Measurements from ENCODE around the gene KRTAP22-2.

KRTAP22-2 gene

DNA sequence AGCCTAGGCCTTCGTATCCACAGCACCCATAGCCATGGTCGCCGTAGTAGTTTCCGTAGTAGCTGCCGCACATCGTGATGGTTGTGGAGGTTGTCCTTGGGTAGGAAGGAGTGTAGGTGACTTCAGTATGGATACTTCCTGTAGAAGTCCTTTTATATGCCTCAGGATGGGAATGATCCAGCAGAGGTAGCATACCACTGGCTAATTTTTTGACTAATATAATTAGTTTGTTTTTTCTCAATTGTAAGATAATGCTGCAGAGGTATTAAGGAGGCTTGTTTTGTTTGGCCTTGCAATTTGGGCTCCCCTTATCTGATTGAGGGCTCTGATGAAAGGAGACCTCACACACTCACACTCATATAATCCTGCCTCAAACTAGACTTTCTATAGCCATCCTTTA is 8.6 kb upstream of the KRTAP22-2 start, which contains the start of gene KRTAP6-2:
TSS of gene KRTAP6-2 (minus strand) at position 101 of the 400 bp plus-strand sequence. CDS start at position 73, 28 bp downstream.
- Mint-ChIP-seq H3K27me3 (ENCODE audit: low read depth) (no peaks in the 10 kb centered on the region), H3K4me1 (ENCODE audit: low read depth) (no peaks in the 10 kb centered on the region), H3K27ac (no peak within 1 kb of the TSS), H3K4me3 (no peak within 1 kb of the TSS), H3K36me3 (ENCODE audit: low read depth) (no peaks in the 10 kb centered on the region), H3K9me3 (peaks cover 5% of the 10 kb centered on the region)

DNA sequence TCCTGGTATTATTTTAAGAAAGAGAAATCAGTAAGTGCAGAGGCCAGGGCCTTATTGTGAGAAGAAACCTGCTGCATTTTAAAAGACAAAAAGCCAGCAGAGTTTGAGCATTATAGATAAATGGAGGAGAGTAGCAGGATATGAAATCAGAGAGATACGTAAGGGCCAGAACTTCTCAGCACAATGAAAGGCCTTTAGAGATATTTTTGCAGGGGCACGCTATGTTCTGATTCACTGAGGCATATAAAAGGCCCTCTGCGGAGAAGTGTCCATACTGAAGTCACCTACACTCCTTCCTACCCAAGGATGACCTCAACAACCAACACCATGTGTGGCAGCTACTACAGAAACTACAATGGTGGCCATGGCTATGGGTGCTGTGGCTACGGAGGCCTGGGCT is 1.9 kb upstream of the KRTAP22-2 start, which contains the start of gene KRTAP6-3:
TSS of gene KRTAP6-3 (plus strand) at position 301 of the 400 bp plus-strand sequence. CDS start at position 307, 6 bp downstream.
- Mint-ChIP-seq H3K4me3 (no peak within 1 kb of the TSS), H3K9me3 (no peaks in the 10 kb centered on the region), H3K36me3 (ENCODE audit: low read depth) (no peaks in the 10 kb centered on the region), H3K27ac (no peak within 1 kb of the TSS), H3K4me1 (ENCODE audit: low read depth) (no peaks in the 10 kb centered on the region), H3K27me3 (ENCODE audit: low read depth) (no peaks in the 10 kb centered on the region)

DNA sequence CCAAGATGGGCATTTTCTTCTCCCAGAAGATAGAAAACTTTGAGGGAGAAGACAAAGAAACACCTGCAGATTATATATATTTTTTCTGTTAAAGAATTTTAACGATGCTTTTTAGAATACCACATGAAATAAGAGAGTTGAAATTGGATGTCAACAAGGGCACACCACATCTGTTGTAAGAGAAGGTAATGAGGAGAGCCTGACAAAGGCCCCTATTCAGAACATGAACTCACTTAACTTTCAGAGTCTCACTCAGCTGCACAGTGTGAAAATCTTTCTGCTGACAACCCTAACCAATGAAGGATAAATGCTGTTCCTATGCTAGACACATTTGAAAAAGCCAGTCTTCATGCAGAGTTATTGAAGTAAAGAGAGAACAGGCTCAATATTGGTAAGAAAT is 7.3 kb downstream of the KRTAP22-2 start:
- Mint-ChIP-seq H3K27ac (no peak overlapping the region), H3K4me1 (ENCODE audit: low read depth) (no peaks in the 10 kb centered on the region), H3K36me3 (ENCODE audit: low read depth) (no peaks in the 10 kb centered on the region), H3K4me3 (no peak overlapping the region), H3K9me3 (no peaks in the 10 kb centered on the region), H3K27me3 (ENCODE audit: low read depth) (no peaks in the 10 kb centered on the region)

DNA sequence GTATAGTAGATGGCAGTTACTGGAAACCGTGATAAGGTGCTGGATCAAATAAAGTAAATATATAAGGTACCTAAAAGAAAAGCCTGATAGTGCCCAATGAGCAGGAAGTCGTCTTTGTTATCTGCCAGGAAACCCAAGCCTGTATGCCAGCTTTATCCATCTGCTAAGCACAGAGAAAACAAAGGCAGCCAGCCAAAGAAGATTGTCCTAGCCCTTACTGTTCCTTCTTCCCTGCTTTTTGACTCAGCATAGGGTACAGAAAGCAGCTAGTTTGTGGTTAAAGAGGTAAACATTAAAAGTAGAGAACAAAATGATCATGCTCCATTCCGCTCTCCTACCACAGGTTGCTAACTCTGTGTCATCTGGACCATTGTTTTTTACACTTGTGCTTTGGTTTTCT is 10.1 kb downstream of the KRTAP22-2 start:
- H3K36me3 Mint-ChIP-seq (ENCODE audit: low read depth), result no peaks in the 10 kb centered on the region
- no peak overlapping the region for H3K27ac Mint-ChIP-seq
- no peaks in the 10 kb centered on the region for H3K9me3 Mint-ChIP-seq
- no peak overlapping the region for H3K4me3 Mint-ChIP-seq
- no peaks in the 10 kb centered on the region for H3K4me1 Mint-ChIP-seq (ENCODE audit: low read depth)
- no peaks in the 10 kb centered on the region for H3K27me3 Mint-ChIP-seq (ENCODE audit: low read depth)

DNA sequence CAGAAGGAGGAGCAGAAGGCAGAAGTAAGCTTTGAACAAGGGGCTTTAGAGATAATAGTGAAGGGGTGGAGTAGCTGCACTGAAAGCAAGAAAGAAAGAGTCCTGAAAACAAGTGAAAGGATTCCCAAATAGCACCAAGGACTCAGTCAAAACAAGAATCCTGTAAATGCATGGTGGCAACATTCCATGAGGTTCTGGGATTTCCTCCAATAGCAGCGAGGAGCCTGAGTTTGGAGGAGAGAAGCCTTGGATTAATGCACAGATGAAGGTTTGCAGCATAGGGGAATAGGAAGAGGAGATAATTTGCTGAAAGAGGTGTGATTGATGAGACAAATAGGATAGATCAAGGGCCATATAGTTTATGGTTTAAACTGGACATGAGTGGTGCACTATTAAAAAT is 10.9 kb downstream of the KRTAP22-2 start:
- Mint-ChIP-seq H3K27ac (no peak overlapping the region), H3K4me1 (ENCODE audit: low read depth) (no peaks in the 10 kb centered on the region), H3K9me3 (no peaks in the 10 kb centered on the region), H3K4me3 (no peak overlapping the region), H3K27me3 (ENCODE audit: low read depth) (no peaks in the 10 kb centered on the region), H3K36me3 (ENCODE audit: low read depth) (no peaks in the 10 kb centered on the region)

DNA sequence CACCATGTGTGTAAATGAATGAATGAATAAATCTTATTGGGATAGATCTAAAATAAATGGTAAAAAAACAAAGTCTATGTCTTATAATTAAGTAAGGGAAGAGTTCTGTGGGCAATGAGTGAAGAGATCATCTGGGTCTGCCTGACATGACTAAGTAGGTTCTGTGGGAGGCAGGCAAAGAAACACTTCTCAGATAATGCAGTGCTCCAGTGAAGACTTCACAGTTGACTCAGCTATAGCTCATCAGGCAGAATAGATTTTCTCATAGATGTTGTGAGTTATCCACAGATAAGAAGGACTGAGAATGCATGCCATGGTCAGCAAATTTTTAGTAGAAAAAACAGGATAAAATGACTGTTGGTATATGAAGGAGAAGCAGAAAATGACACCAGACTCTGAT is 12.4 kb downstream of the KRTAP22-2 start:
- no peaks in the 10 kb centered on the region for H3K27me3 Mint-ChIP-seq (ENCODE audit: low read depth)
- H3K27ac Mint-ChIP-seq, result no peak overlapping the region
- no peak overlapping the region for H3K4me3 Mint-ChIP-seq
- no peaks in the 10 kb centered on the region for H3K36me3 Mint-ChIP-seq (ENCODE audit: low read depth)
- H3K9me3 Mint-ChIP-seq, result no peaks in the 10 kb centered on the region
- H3K4me1 Mint-ChIP-seq (ENCODE audit: low read depth), result no peaks in the 10 kb centered on the region

DNA sequence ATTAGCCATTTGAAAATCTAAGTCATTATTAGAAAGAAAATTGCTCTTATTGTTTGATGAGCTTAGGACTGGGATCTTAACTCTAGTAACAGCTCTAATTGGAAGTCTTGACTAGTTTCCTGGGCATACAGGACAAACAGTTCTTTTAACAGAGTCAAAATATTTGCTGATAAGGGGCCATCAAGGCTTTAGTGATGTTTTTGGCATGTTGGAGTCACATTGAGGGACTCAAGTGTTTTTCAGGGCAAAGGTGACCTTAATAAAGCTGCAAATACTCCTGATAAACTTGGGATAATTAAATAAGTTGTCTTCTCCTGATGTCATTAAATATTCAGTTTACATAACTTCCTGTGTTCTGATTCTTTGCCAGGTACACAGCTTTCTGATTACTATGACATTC is 22.6 kb downstream of the KRTAP22-2 start:
- Mint-ChIP-seq H3K36me3 (ENCODE audit: low read depth) (no peaks in the 10 kb centered on the region), H3K27ac (no peak overlapping the region), H3K4me1 (ENCODE audit: low read depth) (no peaks in the 10 kb centered on the region), H3K9me3 (no peaks in the 10 kb centered on the region), H3K4me3 (no peak overlapping the region), H3K27me3 (ENCODE audit: low read depth) (no peaks in the 10 kb centered on the region)

DNA sequence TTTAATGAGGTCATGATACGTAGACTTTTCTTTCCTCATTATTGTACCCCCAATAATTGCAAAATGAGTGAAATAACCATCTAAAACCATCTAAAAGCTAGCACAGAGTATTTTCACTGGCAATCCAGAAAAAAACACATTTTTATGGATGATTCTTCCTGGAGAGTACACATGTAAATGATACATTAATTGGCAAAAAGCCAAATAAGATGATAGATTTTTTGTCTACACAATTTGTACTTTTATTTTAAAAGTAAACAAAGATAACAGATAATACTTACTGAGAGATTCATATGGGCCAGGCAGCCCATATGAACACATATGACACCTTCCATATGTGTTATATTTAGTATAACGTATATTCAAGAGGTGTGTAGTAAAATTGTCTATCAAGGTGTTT is 26.6 kb downstream of the KRTAP22-2 start:
- Mint-ChIP-seq H3K9me3 (no peaks in the 10 kb centered on the region), H3K36me3 (ENCODE audit: low read depth) (no peaks in the 10 kb centered on the region), H3K4me1 (ENCODE audit: low read depth) (no peaks in the 10 kb centered on the region), H3K27me3 (ENCODE audit: low read depth) (no peaks in the 10 kb centered on the region), H3K4me3 (no peak overlapping the region), H3K27ac (no peak overlapping the region)

DNA sequence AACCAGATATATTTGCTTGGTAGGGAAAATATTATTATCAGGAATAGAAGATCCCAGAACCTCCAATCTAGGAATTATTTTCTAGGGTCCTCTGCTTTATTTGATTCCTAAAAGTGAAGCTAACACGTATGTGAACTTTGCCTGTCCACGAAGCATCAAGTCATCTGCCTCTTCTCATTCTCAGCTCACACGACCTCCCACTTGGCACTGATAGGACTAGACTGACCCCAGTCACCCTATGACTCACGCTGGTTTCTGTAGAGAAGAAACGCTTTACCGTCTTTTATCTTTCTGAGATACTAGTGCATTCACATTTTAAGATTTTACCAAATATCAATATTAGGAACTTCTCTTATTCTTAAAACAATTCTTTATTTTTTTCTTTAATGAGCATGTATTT is 27.1 kb downstream of the KRTAP22-2 start:
- Mint-ChIP-seq H3K27ac (no peak overlapping the region), H3K9me3 (no peaks in the 10 kb centered on the region), H3K4me1 (ENCODE audit: low read depth) (no peaks in the 10 kb centered on the region), H3K36me3 (ENCODE audit: low read depth) (no peaks in the 10 kb centered on the region), H3K4me3 (no peak overlapping the region), H3K27me3 (ENCODE audit: low read depth) (no peaks in the 10 kb centered on the region)

DNA sequence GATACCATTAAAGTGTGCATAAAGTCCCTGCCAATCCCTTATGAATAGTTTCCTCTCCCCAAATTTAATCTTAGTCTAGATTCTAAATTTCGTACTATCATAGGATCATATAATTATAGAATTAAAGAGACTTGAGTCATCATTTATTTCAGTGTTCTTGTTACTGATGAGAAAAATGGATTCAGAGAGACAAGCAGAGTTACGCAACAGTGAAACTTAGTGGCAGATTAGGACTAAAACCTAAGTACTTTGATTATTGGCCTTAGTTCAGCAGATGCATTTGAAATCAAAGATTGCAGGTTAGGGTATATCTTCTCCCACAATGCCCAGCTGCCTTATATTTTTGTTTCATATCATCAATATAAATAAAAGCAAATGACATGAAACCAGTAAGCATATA is 28.2 kb downstream of the KRTAP22-2 start:
- Mint-ChIP-seq H3K4me3 (no peak overlapping the region), H3K27ac (no peak overlapping the region), H3K9me3 (no peaks in the 10 kb centered on the region), H3K36me3 (ENCODE audit: low read depth) (no peaks in the 10 kb centered on the region), H3K4me1 (ENCODE audit: low read depth) (no peaks in the 10 kb centered on the region), H3K27me3 (ENCODE audit: low read depth) (no peaks in the 10 kb centered on the region)

DNA sequence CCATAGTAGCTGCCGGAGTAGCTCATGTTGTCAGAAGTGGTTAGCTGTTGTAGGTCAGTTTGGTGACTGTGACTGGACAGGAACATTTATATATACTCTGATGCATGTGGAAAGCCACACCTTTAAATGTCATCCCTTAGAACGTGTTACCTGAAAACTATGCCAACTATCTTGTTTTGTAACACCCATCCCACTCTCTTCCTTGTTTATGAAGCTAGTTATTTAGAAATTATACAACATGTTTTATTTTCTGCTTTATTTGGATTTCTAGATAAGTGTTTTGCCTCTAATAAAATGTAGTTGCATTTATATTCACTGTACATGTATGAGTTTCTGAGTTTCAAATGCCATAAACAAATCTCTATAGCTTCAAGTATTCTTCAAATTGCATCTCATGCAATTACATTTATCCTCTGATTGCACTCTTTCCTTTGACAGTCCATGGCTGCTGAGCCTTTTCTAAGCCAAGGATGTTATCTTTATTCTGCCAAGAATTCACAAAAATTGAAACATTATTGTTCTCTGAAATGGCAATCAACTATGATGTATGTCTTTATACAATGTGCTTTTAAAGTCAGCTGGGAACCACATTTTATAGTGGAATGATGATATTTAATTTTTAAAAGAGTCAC is 28.8 kb downstream of the KRTAP22-2 start, which contains the start of gene KRTAP19-7:
TSS of gene KRTAP19-7 (minus strand) at position 51 of the 632 bp plus-strand sequence. CDS start at position 26, 25 bp downstream.
- Mint-ChIP-seq H3K27ac (no peak within 1 kb of the TSS), H3K9me3 (no peaks in the 10 kb centered on the region), H3K4me1 (ENCODE audit: low read depth) (no peaks in the 10 kb centered on the region), H3K4me3 (no peak within 1 kb of the TSS), H3K27me3 (ENCODE audit: low read depth) (no peaks in the 10 kb centered on the region), H3K36me3 (ENCODE audit: low read depth) (no peaks in the 10 kb centered on the region)

DNA sequence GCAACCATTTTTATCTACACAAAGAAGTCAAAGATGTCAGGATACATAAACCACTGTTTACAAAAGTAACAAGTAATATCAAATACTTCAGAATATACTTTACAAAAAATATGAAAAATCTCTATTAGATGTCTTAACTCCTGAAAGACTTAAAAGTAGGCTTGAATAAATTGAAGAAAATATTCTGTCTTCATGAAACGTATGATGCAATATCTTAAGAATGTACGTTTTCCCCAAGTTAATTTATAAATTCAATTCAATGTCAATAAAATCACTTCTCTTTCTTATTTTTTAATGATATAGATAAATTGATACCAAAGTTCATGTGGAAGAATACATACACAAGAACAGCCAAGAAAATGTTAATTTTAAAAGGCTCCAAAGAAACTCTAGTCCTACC is 35.1 kb downstream of the KRTAP22-2 start:
- H3K4me1 Mint-ChIP-seq (ENCODE audit: low read depth), result no peaks in the 10 kb centered on the region
- no peak overlapping the region for H3K27ac Mint-ChIP-seq
- H3K36me3 Mint-ChIP-seq (ENCODE audit: low read depth), result no peaks in the 10 kb centered on the region
- peaks cover 13% of the 10 kb centered on the region for H3K9me3 Mint-ChIP-seq
- H3K27me3 Mint-ChIP-seq (ENCODE audit: low read depth), result no peaks in the 10 kb centered on the region
- no peak overlapping the region for H3K4me3 Mint-ChIP-seq

DNA sequence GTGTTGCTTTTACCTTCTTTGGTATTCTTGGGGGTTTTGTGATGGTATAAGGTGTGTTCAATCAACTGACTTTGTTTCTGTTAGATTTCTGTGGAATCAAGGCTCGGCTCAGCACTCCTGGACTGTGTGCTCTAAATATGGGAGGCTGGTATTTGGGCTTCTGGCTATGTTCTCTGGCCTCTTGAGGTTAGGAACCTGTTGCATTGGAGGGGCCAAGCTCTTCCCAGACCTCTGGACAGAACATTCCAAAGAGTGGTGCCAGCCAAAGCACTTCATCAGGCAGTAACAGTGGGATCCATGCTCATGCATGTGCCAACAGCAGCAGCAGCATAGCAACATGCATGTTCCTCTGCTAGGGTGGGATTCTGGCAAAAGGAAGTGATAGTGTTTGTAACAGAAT is 37.4 kb downstream of the KRTAP22-2 start:
- Mint-ChIP-seq H3K4me1 (ENCODE audit: low read depth) (no peaks in the 10 kb centered on the region), H3K27me3 (ENCODE audit: low read depth) (no peaks in the 10 kb centered on the region), H3K36me3 (ENCODE audit: low read depth) (no peaks in the 10 kb centered on the region), H3K9me3 (peaks cover 13% of the 10 kb centered on the region), H3K4me3 (no peak overlapping the region), H3K27ac (no peak overlapping the region)

DNA sequence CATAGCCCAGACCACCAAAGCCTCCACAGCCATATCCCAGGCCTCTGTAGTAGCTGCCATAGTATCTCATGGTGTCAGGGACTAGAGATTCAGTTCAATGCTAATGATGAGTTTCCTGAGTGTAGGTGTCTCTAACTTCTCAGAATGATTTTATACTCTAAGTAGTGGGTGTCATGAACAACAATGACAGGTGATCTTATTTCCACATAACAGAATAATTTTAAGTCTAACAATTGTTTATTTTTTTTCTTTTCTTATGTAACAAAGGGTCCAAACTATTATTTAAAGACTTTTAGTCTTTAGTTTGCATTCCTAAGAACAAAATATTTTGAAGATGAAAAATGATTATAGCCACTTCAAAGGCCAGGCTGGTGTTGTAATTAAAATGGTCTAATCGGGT is 48.4 kb downstream of the KRTAP22-2 start, which contains the start of gene KRTAP19-6:
TSS of gene KRTAP19-6 (minus strand) at position 101 of the 400 bp plus-strand sequence. CDS start at position 70, 31 bp downstream.
- H3K4me3 Mint-ChIP-seq, result no peak within 1 kb of the TSS
- no peaks in the 10 kb centered on the region for H3K9me3 Mint-ChIP-seq
- H3K27me3 Mint-ChIP-seq (ENCODE audit: low read depth), result no peaks in the 10 kb centered on the region
- H3K36me3 Mint-ChIP-seq (ENCODE audit: low read depth), result no peaks in the 10 kb centered on the region
- no peaks in the 10 kb centered on the region for H3K4me1 Mint-ChIP-seq (ENCODE audit: low read depth)
- no peak within 1 kb of the TSS for H3K27ac Mint-ChIP-seq
